HG03354 (cell line): ENCODE measurements around the gene ABCA3.
A peak's percentile ranks its signal among the peaks of the same experiment; 100 is the strongest.
"Not testable (repeated sequence)": the region's sequence is repeated elsewhere in the genome, so short reads cannot be mapped to it uniquely, and the experiment has no call there.

Experiments
- ATAC-seq: cut with Tn5 transposase; IDR thresholded peaks from one replicate; pipeline ENCODE4 v1.9.1; 2021; ENCODE audit warnings: mild to moderate bottlenecking; ENCODE audit not compliant: unreplicated experiment, poor library complexity, severe bottlenecking

ABCA3 gene

DNA sequence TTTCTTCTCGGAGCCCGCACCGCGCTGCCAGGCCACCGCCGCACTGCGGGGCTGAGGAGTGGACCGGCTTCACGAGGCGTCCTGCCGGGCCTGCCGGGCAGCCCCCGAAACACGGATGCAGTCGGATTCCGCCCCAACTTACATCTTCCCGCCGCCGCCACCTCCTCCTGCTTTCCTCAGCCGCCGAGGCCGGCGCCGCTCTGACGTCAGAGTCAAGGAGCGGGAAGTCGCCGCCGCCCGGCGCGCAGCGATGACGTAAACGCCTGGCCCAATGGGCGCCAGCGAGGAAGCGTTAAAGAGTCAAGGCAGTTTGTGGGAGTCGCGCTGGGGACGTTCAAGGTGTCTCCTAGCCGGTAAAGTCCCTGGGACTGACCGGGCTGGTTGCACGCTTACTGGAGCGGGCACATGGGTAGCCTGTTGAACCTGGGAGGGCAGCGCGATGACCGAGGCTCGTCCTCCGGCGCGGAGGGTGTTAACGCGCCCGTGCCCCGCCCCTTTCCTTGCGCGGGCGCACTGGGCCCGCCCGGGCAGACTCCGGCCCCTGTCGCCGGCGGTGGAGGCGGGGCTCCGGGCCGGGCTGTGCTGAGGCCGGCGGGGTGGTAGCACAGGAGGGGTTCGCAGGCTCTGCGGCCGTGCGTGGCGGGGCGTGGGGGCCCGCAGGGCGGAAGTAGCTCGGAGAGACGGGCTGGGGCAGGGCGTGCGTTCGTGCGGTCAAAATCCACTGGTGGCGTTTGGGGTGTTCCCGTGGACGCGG lies 72.4 kb downstream of the ABCA3 start, which contains the start of gene RNPS1:
Gene RNPS1 (minus strand): TSS at position 214 of the 754 bp plus-strand sequence. CDS start 3,483 bp downstream, outside the sequence.
- peak; percentile 79 for ATAC-seq

DNA sequence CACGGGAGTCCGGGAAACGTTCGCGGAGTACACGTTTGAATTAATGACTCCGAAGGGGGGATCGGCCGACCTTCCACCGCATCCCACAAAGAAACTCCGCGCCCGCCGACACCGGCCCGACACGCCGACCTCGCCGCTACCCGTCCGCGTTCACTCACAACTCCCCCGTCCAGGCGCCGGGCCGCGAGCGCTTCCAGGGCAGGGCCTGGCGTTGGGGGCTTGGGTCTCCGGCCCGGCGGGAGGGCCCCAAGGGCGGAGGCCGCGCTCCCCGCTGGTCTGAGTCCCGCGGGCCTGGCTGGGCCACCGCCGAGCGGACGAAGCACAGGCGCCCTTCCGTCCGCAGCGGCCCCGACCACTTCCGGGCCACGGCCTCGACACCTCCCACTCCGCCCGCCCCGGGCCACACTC lies 73.0 kb downstream of the ABCA3 start:
- ATAC-seq, result peak; percentile 64

DNA sequence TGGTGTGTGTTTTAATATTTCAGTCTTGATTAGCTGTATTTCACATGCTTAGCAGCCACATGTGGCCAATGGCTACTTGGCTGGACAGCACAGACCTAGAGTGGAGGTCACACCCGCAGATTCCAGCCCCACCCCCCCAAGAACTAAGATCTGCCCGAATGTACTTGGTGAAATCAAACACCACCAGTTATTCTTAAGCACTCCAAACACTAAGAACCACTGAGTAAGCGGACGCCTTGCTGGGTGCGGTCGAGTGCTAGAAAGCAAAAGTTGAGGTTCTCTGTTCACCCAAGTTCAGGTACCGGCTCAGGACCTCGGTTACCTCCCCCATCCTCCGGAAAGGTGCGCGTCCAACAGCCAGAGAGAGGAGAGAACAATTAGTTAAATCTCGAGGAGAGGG lies 73.6 kb downstream of the ABCA3 start:
- not testable (repeated sequence) for ATAC-seq

DNA sequence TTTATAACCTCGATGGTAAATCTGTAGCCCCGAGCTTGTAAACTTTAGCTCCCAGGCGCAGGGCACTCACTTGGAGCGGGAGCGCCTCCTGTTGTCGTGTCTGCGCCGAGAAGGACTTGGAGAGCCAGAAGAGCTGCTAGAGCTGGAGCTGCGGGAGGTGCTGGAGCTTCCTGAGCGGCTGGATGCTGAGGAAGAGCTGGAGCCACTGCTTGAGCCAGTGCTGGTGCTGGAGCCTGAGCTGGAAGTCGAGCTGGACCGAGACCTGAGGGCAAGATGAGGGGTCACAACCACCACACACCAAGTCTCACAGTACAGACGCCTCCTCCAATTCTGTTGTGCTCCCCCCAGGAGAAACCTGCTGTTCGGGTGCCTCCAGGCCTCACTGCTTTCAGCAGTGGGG lies 77.5 kb downstream of the ABCA3 start:
- not testable (repeated sequence) for ATAC-seq

DNA sequence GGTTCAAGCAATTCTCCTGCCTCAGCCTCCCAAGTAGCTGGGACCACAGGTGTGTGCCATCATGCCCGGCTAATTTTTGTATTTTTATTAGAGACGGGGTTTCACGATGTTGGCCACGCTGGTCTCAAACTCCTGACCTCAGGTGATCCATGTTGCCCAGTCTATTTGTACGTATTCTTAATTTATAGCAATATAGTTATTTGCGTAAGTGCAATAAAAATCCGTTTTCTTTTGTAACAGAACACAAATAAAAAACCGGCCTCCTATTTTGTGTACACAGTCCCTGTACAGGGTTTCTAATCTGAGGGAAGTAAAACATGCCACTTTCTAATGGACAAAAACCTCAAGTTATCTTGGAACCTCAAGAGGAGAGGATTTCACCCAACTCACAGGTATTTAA lies 80.3 kb downstream of the ABCA3 start:
- ATAC-seq, result no peak

DNA sequence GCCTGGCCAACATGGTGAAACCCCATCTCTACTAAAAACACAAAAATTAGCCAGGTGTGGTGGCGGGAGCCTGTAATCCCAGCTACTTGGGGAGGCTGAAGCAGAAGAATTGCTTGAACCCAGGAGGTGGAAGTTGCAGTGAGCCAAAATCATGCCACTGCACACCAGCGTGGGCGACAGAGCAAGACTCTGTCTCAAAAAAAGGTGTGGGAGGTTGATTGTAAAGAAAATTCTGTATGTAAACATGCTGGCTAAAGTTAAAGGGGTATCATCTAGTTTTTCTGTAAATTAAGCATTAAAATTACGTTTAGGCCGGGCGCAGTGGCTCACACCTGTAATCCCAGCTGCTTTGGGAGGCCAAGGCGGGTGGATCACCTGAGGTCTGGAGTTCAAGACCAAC lies 82.0 kb downstream of the ABCA3 start:
- ATAC-seq, result not testable (repeated sequence)

DNA sequence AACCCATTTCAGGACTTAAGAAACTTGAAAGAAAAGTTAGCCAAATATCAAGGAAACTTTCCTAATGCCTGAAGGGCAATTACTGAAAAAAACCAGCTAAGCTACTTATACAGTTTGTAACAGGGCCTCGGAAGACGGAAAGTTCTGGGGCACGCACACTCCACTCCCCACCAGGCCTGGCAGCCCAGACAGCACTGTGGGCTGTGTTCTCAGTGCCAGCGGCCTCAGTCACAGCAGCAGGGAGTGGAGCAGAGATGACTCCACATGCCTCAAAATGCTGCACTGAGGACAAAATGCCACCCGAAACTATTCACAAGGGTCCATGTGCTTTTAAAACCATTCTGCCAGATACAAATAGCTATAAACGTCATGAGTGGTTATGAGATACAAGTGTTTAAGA lies 82.8 kb downstream of the ABCA3 start:
- ATAC-seq, result no peak

DNA sequence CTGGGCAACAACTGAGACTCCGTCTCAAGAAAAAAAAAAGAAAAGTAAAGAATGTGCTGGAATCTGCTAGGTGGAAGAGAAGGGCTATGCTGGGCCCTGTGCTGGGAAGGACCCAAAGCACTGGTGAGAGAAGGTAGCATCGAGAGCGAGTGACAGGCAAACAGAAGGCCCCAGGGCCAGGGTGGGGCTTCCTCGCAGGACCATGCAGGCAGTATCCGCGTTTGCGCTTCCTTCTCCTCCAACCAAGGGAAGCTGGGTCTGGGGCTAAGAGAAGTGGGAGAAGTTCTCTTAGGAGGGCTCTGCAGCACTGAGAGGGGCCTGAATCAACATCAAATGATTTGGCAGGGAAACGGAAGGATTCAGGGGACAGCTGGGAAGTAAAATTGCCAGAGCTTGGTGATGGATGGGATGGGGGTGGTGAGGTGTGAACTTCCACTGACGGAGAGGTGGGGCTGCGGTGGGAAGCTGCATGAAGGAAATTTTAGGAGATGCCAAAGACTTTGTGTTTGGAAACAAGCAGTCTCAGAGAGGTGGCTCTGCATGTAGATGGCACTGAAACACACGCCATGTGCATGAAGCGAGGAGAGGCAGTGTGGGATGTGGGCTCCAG lies 83.9 kb downstream of the ABCA3 start:
- no peak for ATAC-seq

DNA sequence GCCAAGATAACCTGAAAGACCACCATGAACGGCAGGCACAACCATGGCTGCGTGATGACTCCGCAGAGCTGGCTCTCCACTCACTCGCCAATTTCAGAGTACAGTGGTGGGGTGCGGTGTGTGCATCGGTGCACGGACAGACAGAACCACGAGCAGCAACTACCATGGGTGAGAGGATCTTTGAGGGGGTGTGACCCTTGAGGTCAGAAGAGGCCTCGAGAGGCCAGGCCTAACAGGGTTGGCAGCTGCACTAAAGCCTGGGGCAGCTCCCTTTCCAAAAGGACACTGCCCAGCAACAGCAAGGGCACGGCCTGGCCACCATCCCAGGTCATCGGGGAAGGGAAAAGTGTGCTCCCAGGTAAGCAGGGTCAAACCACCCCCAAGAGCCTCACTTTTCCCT lies 87.2 kb downstream of the ABCA3 start:
- ATAC-seq, result no peak

DNA sequence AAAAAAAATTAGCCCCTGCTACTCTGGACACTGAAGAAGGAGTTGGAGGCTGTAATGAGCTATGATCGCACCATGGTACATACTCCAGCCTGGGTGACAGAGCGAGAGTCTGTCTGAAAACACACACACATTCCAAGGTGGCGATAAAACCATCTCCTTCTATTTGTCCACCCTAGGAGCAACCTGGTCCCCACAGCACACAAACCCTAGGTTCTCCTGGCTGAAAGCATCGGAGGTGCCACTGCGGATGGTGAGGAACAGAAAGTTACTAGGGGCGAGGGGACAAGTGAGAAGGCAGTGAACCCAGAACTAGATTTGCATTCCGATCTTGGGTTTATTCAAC lies 87.8 kb downstream of the ABCA3 start:
- no peak for ATAC-seq

DNA sequence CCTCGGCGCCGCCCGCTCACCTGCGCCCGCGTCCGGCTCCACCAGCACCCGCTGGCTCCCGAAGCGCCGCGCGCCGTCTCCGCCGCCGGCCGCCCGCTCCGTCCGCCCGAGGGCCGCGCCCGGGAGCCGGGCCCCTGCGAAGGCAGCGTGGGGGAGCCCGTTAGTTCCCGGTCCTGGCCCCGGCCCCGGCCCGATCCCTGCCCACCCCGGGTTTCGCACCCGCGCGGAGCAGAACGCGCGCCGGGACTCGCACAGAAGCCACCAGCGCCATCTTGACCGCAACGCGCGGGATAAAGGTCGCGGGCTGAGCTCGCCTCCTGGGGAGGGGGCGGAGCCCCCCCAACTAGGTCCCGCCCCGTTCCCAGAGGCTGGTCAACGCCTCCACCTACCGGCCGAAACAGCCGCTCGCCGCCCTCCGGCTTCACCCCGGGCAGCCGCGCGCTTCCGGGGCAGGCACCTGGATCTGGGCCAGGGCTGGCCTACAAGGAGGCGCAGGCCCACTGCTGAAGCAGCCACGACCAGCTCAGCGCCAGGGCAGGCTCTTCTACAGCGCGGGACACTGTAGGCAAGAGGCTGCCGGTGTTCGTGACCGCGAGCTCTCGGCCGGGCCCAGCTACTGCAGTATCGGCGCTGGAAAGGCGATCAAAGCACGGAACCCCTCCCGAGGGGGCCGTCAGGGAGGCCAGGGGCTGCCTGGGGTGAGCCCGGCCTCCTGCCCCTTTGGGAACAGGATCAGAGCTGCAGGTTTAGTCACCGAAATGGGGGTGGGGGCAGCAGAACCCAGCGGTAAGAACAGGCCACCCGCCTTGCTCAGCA lies 89.0 kb downstream of the ABCA3 start, which contains the start of gene ECI1:
Gene ECI1 (minus strand): TSS at position 292 of the 816 bp plus-strand sequence. CDS start 21 bp downstream, at position 271.
- peak; percentile 79 for ATAC-seq

DNA sequence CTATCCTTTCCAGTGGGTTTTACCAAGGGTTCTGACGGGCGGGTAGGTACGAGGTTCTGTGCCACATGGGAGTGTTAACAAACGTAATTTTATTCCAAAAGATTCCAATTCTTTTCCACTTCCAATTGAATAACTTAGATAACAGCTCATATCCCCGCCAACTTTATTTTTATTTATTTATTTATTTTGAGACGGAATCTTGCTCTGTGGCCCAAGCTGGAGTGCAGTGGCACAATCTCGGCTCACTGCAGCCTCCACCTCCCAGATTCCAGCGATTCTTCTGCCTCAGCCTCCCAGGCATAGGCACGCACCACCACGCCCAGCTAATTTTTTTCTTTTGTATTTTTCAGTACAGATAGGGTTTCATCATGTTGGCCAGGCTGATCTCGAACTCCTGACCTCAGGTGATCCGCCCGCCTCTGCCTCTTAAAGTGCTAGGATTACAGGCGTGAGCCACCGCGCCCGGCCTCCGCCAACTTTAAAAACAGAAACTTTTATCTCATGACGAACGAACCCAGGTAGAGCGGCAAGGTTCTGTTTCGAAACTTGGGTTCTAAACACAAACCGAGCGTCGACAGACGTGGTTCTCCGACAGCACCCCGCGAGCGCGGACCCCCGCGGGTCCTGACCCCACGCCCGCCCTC lies 89.8 kb downstream of the ABCA3 start:
- ATAC-seq, result no peak

DNA sequence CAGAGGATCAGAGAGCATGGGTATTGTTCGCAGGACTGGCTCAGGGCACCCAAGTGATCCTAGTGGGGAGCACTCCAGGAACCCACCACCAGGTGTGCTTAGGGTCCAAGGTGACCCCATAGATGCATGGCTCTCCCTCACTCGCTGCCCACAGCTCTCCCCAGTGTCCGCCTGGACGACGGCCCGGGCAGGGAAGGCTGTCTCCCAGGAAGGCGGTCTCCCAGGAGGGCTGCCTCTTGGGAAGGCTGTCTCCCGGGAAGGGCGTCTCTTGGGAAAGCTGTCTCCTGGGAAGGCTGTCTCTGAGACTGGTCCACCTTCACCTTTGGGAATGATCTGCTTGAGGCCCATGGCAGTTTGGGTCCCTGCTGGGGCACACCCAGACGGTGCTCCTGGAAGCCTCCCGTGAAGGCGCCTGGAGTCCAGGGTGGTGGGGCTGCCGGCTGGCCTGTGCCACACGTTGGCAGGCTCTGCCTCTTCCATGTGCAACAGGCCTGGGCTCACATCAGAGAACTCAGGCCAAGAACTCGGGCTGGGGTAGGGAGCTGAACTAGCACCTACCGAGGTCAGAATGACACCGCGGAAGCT lies 94.1 kb downstream of the ABCA3 start:
- ATAC-seq, result no peak

DNA sequence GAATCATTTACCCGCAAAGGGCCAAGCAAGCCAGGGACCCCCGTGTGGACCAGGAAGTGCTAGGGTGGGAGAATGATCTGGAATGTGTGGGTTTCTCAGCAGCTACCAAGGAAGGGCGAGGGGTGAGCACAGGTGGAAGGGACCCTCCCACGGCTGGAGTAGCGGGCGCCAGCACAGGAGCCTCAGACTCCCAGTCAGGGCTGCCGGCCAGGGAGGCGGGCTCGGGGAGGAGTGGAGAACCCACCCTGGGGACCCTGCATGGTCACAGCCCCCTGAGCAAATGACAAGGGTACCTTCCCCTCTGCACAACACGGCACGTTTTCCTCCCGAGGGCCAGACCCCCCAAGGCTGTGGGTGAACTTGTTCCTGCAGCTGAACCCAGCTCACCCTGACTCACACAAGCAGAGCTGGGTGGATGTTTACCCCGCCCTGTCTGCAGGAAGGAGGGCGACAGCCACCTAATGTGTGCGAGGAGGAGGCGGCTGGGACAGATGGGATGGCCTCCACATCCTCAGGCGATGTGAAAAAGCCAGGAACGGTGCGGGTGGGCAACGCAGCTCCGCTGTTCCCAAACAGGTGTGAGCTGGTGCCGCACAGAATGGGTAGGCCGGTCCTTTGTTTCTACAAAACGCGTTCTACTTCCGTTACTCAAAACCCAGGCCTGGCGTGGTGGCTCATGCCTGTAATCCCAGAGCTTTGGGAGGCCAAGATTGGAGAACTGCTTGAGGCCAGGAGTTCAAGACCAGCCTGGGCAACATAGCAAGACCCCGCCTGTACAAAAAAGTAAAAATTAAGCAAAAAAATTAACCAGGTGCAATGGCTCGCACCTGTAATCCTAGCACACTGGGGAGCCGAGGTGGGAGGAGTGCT lies 95.4 kb downstream of the ABCA3 start:
- ATAC-seq, result no peak

DNA sequence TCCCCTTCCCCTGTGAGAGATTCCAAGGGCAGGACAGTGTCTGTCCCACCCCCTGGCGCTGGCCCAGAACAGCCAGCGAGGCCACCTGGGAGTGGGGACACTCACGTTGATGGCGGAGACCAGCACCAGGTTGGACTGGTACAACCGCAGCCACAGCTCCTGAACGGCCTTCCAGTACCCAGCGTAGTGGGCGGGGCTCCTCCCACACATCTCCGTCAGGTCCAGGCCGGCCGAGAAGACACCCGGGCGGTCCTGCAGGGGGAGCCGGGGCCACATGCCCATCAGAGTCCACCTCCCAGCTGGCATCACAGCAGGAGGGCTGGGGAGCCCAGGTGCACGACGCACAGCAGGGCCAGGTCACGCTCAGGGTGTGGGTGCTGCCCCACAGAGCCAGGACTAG lies 96.2 kb downstream of the ABCA3 start:
- no peak for ATAC-seq

DNA sequence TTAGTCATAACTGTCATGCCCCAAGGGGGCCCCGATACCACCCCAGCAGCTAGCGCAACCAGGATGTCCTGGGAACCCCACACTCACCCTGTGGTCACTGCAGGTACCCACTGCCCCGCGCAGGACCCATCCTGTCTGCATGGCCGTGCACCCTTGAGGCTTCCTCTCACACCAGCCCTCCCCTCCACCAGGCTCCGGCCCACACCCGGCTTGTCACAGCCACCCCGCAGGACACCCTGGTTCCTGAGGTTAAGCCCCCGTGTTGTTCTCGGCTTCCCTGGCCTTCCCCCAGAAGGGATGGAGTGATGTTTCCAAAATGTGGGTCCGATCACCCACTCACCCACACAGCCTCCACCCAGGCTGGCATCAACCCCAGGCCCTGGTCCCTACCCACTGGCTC lies 96.7 kb downstream of the ABCA3 start:
- ATAC-seq, result no peak

DNA sequence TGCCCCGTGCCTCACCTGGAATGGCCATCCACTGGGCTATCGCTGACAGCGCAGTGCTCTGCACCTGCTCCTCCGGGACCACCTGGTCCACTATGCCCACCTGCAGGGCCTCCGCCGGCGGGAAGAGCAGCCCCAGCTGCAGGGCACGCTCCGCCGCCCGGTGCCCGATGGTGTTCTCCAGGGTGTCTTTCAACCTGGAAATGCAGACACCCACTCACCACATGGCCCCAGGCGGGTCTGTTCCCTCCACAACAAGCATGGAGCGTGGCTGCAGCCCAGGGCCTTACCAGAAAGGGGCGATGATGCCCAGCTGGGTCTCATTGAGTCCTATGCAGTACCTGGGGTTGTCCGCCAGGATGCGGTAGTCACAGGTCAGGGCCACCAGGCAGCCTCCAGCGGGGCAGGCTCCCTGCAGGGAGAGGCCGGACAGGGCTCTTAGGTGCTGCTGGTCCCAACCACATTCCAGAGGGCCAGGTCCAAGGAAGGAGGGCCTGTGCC lies 97.4 kb downstream of the ABCA3 start:
- ATAC-seq, result no peak

DNA sequence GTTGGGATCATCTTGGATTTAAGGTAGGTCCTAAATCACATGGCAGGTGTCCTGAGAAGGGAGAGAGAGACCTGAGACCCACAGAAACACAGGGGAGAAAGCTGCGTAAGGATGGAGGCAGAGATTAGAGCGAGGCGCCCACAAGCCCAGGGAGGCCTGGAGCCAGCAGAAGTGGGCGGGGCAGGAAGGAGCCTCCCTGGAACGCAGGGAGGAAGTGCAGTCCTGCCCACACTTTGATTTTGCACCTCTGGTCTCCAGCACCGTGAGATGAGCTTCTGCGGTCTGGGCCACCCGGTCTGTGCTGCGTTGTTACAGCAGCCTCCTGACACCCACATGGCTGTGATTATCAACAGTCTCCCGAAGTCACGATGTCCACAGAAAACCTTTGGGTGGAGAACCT lies 97.9 kb downstream of the ABCA3 start:
- ATAC-seq, result no peak

DNA sequence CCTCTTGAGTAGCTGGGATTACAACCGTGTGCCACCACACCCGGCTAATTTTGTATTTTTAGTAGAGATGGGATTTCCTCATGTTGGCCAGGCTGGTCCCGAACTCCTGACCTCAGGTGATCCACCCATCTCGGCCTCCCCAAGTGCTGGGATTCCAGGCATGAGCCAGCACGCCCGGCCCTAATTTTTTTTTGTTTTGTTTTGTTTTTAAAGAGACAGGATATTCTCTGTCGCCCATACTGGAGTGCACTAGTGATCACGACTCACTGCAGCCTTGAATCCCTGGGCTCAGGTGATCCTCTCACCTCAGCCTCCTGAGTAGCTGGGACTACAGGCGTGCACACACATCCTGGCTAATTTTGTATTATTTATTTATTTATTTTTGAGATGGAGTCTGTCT lies 100.2 kb downstream of the ABCA3 start:
- not testable (repeated sequence) for ATAC-seq
